A673 (cell line): ENCODE measurements around the gene RNF125. TPM values are rescaled to one million over a fixed set of nuclear protein-coding genes. Genes with fewer than 3 reads are reported as not detected.

ENCODE experiments used
- BruUV-seq: library from RNA; stranded (reverse); fragments of 400-500 nt; replicated peaks from 2 replicates; lab custom pipeline; 2021; lab: Mats Ljungman, UMichigan
- CTCF ChIA-PET: fragments of 300-600 bp; sonication (Branson Sonifier 250); formaldehyde crosslinking; loops from one replicate; lab custom pipeline; 2022; ENCODE audit warnings: antibody characterized with exemption; lab: Charles Lee
- POLR2A ChIA-PET: fragments of 300-600 bp; sonication (Branson Sonifier 250); formaldehyde crosslinking; loops from one replicate; lab custom pipeline; 2022; ENCODE audit warnings: antibody characterized with exemption; ENCODE audit not compliant: low non-redundant PET; lab: Charles Lee
- DNase-seq: peaks from one replicate; pipeline ENCODE4 v3.0.0-alpha.2; 2015; ENCODE audit warnings: low spot score
- H3K27ac ChIP-seq: fragments of 200-600 bp; sonication (generic); 2 replicates; pipeline ENCODE4 v1.5.1; 2016; ENCODE audit warnings: mixed run types, low read depth, mild to moderate bottlenecking, mixed read lengths, antibody characterized with exemption, low read length; ENCODE audit not compliant: poor library complexity, severe bottlenecking
- H3K27me3 ChIP-seq: fragments of 200-600 bp; sonication (generic); replicated peaks from 2 replicates; pipeline ENCODE4 v1.6.1; 2017; ENCODE audit warnings: mixed run types, low read depth, mild to moderate bottlenecking, mixed read lengths, antibody characterized with exemption, low read length; ENCODE audit not compliant: insufficient read depth, poor library complexity
- H3K36me3 ChIP-seq: fragments of 200-600 bp; sonication (generic); 2 replicates; pipeline ENCODE4 v1.6.1; 2016; ENCODE audit warnings: mixed run types, mild to moderate bottlenecking, mixed read lengths, antibody characterized with exemption, low read length; ENCODE audit not compliant: insufficient read depth, poor library complexity, severe bottlenecking
- H3K4me1 ChIP-seq: fragments of 200-600 bp; sonication (generic); 2 replicates; pipeline ENCODE4 v1.6.1; 2017; ENCODE audit warnings: mixed run types, mild to moderate bottlenecking, mixed read lengths, antibody characterized with exemption, low read length; ENCODE audit not compliant: insufficient read depth, poor library complexity, severe bottlenecking
- H3K4me3 ChIP-seq: fragments of 200-600 bp; sonication (generic); 2 replicates; pipeline ENCODE4 v1.5.1; 2016; ENCODE audit warnings: low read depth, mixed run types, mild to moderate bottlenecking, mixed read lengths, low read length; ENCODE audit not compliant: poor library complexity, severe bottlenecking
- H3K9me3 ChIP-seq: fragments of 200-600 bp; sonication (generic); 2 replicates; pipeline ENCODE4 v1.6.1; 2016; ENCODE audit warnings: mixed run types, low read depth, mild to moderate bottlenecking, mixed read lengths, antibody characterized with exemption, low read length; ENCODE audit not compliant: poor library complexity, severe bottlenecking
- EZH2 ChIP-seq: fragments of 200-600 bp; sonication (generic); IDR thresholded peaks from 2 replicates; pipeline ENCODE4 v1.6.1; 2017; ENCODE audit warnings: borderline replicate concordance, low read depth, mild to moderate bottlenecking, mixed read lengths, antibody characterized with exemption, low read length; ENCODE audit not compliant: poor library complexity, severe bottlenecking
- intact Hi-C: fragments of 100-400 bp; cut with micrococcal nuclease; formaldehyde crosslinking; loops from one replicate; pipeline ENCODE4 v1.10.0; 2022; ENCODE audit not compliant: unreplicated experiment
- total RNA-seq: library from RNA; stranded (reverse); gene quantifications from 2 replicates; pipeline ENCODE4 v1.2.3, GENCODE V29; 2021
- TF ChIP-seq, protein P1 (sequence below): fragments of 300-800, 200-600 bp; sonication (generic); conservative IDR thresholded peaks from 2 replicates; pipeline ENCODE4 v1.5.1; 2017; ENCODE audit warnings: low read depth, mild to moderate bottlenecking, antibody characterized with exemption, low read length, moderate library complexity, mixed read lengths

The RNF125 gene
- total RNA-seq, 1 experiment from 2014 or later = 1.5 TPM

GRCh38 chr18:31976242-31976641 lies 42.4 kb upstream of the RNF125 start:
- Histone ChIP-seq H3K27me3 (no peaks in the 10 kb centered on the region), H3K9me3 (peaks cover 11% of the 10 kb centered on the region), H3K4me3 (no peak overlapping the region), H3K36me3 (no peaks in the 10 kb centered on the region), H3K4me1 (no peaks in the 10 kb centered on the region), H3K27ac (no peak overlapping the region)
- intact Hi-C loops = loop anchor here (2.0 to 5.0 kb wide), 2 partner anchors 149 to 235 kb away; no protein-coding TSS in a partner anchor
- ChIA-PET CTCF (interaction anchor here (0.6 kb wide), 1 partner anchor 241 kb away, joined by 3 read pairs; no protein-coding TSS in a partner anchor), POLR2A (no interaction called here)
- no peak for DNase-seq
- no TSS peak for BruUV-seq
- TF ChIP-seq EZH2 = no peak
- TF ChIP-seq, protein P1, sequence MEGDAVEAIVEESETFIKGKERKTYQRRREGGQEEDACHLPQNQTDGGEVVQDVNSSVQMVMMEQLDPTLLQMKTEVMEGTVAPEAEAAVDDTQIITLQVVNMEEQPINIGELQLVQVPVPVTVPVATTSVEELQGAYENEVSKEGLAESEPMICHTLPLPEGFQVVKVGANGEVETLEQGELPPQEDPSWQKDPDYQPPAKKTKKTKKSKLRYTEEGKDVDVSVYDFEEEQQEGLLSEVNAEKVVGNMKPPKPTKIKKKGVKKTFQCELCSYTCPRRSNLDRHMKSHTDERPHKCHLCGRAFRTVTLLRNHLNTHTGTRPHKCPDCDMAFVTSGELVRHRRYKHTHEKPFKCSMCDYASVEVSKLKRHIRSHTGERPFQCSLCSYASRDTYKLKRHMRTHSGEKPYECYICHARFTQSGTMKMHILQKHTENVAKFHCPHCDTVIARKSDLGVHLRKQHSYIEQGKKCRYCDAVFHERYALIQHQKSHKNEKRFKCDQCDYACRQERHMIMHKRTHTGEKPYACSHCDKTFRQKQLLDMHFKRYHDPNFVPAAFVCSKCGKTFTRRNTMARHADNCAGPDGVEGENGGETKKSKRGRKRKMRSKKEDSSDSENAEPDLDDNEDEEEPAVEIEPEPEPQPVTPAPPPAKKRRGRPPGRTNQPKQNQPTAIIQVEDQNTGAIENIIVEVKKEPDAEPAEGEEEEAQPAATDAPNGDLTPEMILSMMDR = no peak

DNA sequence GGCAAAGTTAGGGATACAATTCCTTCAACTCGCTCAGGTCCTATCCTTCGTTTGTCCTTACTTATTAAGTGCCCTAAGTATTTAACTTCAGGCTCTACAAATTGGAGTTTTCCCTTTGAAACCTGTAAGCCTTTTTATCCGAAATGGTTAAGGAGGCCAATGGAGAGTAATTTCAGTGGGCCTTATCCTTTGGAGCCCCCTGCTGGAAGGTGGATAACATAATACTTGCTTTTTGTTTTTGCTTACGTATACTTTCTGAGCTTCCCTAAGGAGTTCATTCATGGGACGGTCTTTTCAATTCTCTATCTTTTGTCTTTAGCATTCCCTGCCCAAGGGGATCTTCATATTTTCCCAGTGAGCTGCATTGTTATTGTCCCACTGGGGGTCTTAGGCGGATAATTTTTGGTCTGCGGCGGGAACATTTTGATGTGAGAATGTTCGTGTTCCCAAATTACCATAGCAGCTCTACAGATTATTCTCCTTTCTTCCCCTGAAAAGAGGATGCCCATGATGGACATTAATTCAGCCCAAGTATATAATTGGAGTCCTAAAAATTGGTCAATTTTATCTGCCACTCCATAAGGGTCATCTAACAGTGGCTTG lies 41.3 kb upstream of the RNF125 start:
- POLR2A ChIA-PET = no interaction called here
- CTCF ChIA-PET = interaction anchor here (0.6 to 1.4 kb wide), 4 partner anchors 14 to 422 kb away, joined by 3 to 8 read pairs (median 3); no protein-coding TSS in a partner anchor
- no TSS peak for BruUV-seq

DNA sequence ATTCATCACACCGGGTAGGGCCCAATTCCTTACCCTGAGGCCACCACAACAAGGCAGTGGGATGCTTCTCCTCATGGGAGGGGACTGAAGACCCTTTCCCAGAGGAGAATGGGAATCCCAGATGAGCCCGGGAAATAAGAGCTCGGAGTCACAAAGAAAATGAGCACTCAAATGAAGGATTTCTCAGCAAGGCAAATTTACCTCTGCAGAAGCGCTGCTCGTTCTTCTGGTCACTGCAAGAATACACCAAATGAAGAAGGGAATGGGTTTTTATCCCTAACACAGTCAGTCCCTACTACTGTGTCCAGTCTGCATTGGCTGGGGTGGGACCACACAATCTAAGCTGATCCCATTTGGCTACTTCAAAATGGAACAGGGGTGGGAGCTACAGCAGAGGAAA lies 40.0 kb upstream of the RNF125 start:
- no peaks in the 10 kb centered on the region for H3K4me1 ChIP-seq
- no peaks in the 10 kb centered on the region for H3K36me3 ChIP-seq
- no peak overlapping the region for H3K27ac ChIP-seq
- no peaks in the 10 kb centered on the region for H3K27me3 ChIP-seq
- CTCF ChIA-PET = no interaction called here
- no peak for DNase-seq
- POLR2A ChIA-PET = no interaction called here
- TF ChIP-seq, protein P1 = no peak
- TF ChIP-seq EZH2 = no peak
- intact Hi-C loops = loop anchor here (5.0 kb wide), 1 partner anchor 151 kb away; no protein-coding TSS in a partner anchor
- peaks cover 9% of the 10 kb centered on the region for H3K9me3 ChIP-seq
- no peak overlapping the region for H3K4me3 ChIP-seq
- BruUV-seq = no TSS peak

More for the DNA sequence above, 41.3 kb upstream of the RNF125 start:
- TF ChIP-seq, protein P1 = peak; percentile 78
- no peak for TF ChIP-seq EZH2
- Histone ChIP-seq H3K9me3 (peaks cover 11% of the 10 kb centered on the region), H3K27me3 (no peaks in the 10 kb centered on the region), H3K36me3 (no peaks in the 10 kb centered on the region), H3K4me3 (no peak overlapping the region), H3K27ac (no peak overlapping the region), H3K4me1 (no peaks in the 10 kb centered on the region)
- intact Hi-C loops = loop anchor here (1.0 to 5.0 kb wide), 3 partner anchors 150 to 421 kb away; no protein-coding TSS in a partner anchor
- peak; percentile 83 for DNase-seq
